RPMI8226 (cell line): ENCODE results near the gene PBXIP1.

Experiments used
- DNase-seq: peaks from one replicate; pipeline ENCODE4 v3.0.0-alpha.2; 2015

PBXIP1 gene

DNA sequence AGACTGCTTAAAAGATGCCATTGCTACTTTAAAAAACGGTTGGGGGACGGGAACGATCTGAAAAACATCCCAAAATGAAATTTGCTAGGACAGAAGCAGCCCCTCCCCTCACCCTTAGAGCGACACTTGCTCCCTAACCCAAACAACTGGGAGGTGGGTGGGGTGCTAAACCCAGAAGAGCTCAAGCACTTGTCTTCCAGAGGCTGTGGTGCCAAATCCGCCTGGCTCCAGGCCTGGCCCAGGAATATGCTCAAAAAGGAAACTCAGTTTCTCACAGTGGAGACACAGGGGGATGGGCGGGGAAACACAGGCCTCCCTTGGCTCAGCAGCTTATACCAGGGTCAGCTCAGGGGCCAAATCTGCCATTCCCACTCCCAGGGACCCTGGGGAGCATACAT is 644 bp upstream of the PBXIP1 start:
- no peak for DNase-seq

DNA sequence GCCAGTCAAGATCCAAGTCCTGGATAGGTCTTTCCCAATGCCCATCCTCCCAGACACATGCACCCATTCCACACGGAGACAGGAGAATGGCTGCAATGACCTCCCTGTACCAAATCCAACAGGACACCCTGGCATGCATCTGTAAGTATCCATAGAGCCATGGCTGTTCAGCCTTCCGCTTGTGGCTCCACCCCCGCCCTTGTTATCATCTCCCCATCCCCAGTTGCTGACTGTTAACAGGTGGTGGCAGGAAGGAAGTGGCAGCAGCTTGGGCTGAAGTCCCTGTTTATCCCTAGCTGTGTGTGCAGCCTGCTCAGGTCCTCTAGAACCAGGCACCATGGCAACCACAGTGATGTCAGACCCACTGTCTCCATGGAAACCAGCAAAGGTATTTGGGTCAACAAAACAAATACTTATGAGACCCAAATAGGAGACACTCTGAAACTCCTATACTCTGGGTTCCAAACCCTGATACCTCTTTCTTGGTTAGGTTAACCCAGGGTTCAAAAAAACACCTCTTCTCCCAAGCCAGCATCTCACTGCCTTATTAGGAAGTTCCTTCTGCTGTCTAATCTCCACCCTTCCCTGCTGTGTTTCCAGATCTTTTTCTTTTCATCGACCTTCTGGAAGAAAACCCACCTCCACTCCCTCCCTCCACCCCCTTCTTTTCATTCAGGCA is 721 bp downstream of the PBXIP1 start:
- DNase-seq: peak; percentile 94

DNA sequence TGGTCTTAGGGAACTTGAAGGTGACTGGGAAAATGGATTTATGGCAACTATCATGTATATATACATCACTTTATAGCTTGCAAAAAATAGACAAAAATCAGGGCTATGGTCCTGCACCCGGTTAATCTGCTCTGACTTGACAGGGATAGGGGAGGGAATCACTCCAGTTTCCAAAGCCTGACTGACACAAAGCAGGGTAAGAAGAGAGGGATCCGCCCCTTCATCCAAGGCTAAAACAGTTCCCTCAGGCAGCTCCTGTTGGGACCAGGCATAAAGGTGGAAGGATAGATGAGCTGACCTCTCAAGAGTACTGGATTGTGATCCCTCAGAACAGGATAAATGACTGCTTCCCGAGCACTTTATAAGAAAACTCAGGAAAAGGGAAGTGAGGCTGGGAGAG is 1.4 kb downstream of the PBXIP1 start:
- DNase-seq: no peak

DNA sequence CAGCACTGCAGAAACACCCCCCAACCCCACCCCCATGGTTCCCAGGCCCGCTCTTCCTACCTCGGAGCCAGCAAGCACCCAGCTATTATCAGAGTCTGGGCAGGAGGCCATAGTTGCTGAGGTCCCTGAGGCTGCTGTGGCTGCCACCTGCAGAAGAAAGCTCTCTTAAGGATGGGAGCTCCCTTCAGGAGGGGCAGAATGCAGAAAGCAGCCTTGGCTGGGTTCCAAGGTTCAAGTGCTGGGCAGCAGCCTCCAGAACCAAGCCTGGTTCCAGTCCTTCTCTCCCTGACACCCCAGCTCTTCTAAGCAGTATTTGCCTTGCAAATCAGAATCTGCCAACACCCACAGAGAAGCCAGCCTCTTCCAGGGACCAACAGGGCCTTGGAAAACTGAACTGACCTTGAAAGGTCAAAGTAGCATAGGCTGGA is 2.3 kb downstream of the PBXIP1 start:
- DNase-seq: peak; percentile 83

DNA sequence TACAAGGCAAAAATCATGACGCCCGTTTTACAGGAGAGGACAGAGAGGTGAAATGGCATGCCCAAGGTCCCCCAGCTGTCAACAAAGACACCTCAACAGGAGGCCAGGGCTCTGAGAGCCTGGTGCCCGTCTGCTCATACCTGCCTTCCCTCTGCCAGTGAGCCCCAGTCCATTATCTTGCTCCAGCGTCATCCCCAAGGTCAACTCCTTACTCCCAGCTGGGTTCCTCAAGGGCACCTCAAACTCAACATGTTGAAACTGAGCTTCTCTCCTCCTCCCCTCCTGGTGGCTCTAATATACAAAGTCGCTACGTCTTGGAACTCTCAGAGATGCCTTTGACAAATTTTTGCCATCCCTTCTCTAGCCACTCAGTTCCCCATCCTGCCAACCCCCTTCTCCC is 3.2 kb downstream of the PBXIP1 start:
- no peak for DNase-seq

DNA sequence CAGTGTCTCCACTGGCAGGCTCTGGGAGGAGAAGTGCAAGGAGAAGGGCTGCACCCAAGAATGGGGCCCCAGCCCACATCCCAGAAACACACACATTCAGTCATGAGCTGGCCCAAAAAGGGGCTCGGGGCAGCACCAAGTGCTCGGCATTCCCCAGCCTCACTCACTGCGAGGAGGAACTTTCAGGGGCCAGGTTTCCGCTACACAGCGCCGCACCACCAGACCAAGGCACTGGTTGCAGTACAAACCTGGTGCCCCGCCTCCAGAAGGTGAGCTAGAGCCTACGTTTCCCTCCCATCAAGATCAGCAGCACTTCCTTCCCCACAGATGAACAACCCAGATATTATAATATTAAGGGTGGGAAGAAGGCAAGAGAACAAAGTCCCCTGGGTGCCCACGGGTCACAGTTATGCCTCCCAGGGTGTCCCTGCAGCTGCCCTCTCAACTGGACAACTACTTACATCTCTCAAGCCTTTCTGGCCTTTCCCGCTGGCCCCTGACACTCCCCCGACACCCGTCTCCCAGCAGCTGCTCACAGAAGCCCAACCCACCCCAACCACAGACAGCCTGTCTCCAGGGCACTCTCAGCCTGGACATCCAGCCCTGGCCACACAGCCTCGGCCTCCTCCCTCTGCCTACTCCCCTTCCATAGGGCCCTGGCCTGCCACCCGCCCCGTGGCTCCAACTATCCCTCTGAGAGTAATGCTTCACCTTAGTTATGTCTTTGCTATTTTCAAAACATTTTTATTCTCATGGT is 3.8 kb downstream of the PBXIP1 start:
- no peak for DNase-seq

DNA sequence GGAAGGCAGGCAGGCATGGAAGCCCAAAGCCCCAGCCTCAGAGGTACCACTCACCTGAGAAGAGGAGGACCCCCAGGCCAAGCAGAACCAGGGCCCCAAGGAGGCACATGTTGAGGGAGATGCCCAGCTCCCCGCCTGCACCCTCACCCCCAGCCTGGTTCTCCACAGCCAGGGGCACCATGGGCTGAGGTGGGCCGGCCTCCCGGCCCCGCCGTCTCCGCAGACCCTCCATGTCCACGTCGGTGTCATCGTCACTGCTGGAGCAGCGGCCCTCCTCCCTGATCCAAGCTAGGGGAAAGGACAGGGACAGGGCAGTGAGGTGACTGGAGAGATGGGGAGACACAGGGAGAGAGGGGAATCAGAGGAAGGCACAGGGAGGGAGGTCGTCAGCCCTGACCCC is 7.8 kb downstream of the PBXIP1 start:
- no peak for DNase-seq

DNA sequence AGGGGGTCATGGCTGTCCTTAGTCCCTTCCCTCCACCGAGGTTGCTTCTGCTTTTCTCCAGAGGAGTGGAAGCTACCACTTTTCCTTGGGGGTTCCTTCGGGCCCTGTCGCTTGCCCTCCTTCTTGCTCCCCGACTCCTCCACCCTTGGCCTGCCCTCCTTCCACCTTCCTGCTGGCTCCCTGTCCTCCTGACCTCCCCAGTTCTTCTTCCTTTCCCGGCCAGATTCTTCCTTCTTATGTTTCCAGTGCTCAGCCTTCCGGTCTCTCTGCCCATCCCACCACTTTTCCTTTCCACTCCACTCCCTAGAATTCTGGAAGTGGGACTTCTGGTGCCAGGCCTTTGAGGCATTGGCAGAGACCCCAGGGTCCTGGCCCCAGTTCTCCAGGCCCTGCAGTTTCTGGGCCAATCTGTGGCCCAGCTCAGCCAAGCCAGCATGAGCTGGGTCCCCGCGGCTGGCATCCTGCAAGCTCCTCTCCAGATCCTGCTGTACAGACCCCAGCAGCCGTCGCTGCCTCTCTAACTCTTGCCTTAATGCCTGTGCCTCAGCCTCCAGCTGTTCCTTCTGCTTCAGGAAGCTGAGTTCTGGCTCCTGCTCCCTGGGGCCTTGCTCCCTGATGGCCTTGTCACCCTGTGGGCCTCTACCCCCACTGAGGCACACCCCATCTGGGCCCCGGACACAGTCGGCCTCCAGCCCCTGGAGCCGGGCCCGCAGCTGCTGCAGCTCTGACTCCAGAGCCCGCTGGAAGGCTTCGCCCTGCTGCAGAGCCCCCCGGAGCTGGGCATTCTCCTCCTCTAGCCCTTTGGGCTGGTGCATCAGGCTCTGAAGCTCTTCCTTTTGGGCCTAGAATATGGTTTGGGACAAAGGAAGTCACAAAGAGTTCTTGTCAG is 9.7 kb downstream of the PBXIP1 start:
- no peak for DNase-seq

DNA sequence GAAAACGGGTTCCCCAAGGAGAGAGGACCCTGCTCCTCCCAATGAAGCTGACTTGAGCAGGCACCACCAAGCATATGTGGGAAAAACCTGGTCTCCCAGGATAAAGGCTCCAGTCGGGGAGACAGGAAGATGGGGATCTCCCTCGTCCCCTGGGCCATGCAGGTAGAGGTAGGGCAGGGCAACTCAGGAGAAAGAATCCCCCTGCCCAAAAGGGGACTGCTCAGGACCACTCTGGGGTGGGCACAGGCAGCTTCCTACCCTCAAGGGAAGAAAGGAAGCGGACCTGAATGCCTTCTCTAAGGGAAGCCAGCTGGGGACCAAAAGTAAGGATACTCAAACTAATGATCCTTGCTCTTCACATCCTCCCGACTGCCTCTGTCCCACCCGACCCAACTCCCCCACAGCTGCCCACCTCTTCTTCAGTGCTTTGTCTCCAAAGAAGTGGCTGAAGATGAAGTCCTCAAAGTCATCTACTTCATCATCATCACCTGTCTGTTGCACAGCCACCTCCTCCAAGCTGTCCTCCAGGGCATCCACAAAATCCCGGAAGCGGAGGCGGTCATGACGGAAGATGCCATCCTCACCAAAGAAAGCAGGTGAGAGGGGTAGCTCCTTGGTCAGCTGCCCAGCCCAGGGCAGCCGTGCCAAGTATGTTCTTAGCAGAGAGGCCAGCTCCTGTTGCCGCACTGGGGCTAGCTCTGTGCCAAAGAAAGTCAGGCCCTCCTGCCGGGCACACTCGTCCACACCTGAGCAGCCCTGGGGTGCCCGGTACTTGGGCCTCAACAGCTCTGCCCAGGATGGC is 10.5 kb downstream of the PBXIP1 start:
- DNase-seq: no peak

DNA sequence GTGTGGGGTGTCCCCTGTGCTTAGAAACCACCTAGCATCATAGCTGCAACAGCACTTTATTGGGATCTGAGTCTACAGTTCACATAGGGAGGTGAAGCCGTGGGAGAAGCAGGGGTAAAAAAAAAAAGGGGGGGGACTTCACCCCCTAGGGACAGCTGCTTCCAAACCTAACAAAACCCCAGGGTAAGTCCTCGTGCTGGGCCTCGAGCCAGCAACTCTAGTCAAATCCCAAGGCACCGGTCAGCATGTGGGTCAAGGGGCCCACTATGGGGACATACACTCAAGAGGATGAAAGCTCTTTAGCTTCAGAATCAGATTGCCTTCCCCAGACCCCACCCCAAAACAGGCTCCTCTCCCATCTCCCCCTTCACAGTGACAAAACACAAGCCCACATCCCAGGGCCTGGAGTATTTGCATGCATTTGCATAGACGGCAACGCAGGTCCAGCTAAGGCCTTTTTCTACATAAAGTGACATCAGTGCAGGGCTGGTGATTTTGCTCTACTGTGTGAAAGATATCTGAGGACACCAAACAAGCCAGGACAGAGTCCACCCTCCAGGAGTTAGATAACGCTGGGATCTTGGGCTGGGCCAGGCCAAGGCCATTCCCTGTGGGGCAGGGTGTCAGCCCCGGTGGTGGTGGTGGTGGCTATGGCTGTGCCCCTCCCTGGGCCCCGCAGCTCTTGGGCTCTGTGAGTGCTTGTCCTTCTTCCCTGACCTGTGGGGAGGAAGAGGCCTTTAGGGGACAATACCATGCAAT is 11.3 kb downstream of the PBXIP1 start:
- peak; percentile 37 for DNase-seq

DNA sequence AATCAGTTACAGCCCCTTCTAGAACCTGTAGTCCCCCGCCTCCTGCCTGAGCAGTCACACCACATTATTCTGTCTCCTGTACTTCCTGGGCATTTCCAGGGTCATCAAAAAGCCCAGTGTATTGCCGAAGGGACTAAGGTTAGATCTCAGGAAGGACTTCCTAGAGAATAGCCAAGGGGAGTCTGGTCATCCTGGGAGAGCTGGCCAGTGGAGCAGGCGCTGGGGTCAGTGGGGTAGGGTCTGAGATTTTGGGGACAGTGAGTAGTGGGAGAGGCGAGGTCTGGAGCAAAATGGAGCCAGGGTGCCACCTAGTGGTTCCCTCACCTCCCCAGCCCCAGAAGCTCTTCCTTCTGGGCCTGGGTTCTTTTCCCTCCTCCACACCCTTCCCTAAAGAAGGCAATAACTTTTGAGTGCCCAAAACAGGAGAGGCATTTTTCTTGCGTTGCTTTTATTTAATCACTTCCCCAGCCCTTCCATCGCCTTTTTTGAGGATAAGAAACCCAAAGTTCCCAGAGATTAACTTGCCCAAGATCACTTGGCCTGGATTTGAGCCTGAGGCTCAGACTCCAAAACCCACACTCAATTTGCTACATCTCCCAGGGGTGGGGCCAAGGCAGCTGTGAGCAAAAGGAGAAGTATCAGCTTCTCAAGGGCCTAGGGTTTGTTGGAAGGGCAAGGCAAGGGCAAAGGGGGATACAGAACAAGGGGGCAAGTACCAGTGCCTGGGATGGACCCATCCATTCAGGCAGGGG is 12.1 kb downstream of the PBXIP1 start:
- DNase-seq: peak; percentile 81

DNA sequence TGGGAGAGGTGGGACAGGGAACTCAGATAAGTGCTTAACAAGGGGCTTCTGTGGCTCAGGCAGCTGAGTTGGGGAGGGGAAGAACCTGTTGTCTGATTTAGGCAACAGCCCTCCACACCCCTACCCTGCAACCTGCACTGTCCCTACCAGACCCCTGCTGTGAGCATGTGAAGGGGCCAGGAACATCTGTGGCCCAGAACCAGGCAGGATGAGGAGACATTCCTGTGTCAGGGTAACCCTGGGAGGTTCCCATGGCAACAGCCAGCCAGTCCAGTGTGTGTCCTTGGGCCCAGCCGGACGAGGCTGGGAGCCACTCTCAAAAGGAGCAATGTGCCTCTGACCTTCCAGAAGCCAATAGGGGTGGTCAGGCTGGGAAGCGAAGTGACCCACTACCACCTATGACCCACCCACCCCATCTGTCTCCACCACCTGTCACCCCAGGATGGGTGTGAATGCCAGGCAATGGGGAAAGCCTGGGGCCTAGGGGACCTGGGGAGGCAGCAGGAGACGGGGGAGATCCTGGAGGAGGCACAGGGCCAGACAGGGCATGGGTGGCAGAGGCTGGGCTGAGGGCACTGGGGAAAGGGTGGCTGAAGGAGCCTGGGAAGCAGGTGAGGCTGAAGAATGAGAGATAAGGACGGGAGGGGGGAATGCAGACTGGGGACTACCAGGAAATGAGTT is 14.4 kb downstream of the PBXIP1 start:
- no peak for DNase-seq

DNA sequence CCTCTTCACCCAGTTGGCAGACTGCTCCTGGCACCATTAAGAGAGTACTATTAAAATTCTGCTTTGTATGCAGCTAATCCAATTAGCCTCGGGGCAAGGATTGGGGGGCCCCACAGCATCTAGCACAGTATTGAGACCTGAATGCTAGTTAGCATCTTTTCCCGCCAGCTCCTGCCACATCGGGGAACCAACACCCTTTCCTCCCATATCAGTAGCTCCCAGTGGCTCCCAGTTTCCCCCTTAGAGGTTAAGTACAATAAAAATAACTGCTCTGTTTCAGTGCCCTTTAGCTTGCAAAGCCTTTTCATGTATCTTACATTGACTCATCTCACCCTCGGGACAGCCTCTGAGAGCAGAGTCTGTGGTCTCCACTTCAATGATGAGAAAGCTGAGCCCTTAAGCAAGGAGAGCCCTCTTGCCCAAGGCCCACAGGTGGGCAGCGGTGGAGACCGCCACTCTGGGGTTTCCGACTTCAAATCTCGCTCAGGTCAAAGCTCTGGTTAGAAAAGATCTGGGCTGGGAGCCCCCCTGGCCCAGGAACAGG is 15.2 kb downstream of the PBXIP1 start:
- no peak for DNase-seq

DNA sequence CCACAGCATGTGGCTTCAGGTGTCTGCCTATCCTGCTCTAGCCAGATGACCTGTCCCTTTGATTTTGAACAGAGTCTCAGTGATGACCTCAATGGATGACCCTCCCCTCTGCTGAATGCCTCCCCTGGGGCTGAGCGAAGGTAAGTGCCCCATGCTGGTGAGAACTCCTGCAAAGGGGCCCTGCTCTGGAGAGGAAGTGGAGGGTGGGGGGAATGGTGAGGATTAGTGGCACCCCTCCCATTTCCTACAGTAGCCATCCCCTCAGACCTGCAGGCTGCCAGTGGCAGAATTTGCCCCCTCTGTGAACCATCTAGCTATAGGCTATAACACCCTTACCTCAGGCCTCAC is 15.7 kb downstream of the PBXIP1 start:
- no peak for DNase-seq

DNA sequence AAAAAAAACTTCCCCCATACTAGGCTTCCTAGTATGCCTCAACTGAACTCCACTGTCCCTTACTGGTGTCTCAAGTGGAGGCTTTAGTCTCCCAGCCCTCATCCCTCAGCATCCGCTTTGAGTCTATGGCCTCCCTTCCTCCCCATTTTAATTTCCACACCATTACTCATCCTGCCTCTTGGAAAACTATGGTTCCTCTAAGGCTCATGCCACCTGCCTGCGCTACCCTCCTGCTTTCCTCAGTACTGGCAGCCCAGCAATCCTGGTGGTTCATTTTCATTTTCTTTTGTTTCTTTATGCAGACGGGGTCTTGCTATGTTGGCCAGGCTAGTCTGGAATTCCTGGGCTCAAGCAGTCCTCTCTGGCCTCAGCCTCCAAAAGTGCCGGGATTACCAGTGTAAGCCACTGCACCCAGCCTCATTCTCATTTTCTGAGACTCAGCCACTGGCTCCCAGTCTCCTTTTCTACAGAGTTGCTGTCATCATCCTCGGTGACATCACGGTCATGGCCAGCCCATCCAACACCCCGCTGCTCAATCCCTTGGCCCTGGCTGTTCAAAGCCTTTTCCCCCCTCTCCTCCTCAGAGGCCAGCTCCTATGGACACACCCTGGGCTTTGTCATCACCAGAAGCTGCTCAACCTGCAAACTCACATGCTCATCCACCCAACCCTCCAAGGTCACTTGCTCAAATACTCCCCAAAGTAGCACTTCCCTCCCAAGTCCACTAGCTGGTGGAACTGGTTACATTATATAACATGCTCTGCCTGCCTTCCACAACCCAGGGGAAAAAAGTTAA is 17.1 kb downstream of the PBXIP1 start:
- DNase-seq: peak; percentile 38

DNA sequence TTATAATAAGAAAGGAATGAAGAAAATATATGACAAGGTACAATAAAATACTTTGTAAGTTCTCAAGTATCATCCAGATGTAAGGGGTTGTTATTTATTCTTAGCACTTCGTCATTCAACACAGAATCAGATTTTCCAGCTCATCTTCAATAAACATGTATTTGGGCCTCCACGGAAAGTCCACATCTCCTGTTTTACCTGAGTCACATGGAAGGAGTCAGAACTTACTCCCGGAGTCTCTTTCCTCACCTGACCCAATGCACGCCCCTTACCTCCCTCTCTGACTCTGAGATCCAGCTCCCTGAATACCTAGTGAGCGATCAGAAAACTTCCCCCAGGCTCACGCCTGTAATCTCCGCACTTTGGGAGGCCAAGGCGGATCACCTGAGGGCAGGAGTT is 17.9 kb downstream of the PBXIP1 start:
- no peak for DNase-seq

DNA sequence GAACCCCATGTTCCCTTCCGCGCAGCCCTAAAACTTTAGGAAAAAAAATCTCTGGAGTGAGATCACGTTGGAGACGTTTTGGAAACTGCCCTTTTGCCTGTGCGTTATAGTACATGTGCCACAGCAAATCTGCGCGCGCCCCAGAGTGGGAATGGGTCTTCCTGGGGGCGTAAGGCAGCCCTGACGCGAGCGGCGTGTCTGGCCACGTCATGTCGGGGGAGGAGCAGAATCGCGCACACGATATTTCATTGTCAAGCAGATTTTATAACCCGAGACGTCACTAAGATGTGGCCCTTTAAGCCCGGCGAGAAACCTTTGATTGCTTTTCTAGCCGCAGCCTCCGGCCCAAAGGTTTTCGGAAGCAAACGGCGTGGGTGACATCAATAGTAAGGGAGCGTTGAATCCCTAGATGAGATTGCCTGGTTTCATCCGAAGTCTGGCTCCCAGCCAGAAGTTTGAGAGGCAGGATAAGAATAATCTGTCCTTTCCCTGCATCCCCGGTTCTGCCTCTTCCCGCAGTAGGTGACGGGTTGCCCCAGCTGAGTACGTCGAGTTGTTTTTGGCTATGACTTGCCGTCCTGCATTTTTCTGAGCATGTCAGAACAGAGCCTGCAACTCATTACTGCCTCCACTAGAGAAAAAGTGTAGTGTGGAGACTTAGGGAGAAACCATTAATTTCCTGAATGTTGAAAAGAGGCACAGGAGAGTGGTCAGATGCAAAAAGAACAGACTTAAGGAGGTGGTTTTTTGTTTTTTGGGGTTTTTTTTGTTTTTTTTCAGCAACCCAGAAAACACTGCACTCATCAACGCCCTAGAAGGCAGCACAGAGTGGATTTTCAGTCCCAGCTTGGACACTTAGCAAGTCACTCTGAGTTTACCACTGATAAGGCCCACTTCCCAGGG is 18.6 kb downstream of the PBXIP1 start:
- peak; percentile 97 for DNase-seq

DNA sequence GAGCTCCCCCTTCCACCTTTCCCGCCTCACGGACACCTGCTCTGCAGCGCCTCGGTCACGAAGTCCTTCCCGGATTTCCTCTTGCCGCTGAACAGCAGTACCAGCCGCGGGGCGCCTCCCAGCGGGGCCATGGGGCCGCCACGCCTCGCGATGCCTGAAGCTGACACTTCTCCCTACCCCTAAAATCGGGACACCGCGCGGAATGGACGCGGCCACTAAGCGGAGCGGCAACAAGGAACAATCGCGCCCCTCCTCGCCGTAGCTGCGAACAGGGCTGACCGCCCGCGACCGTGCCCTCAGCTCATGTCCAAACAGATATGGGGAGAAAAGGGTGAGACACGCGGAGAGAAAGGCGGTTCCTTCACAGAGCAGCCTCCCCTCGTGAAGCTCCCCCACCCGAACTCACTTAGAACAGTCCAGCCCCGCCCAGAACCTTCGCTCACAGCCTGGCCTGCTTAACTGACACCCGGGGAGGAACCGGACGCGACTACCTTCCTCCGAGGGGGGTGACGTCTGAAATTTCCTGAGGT is 19.3 kb downstream of the PBXIP1 start, which contains the start of gene PMVK:
Gene PMVK (minus strand): TSS at position 165 of the 530 bp plus-strand sequence. CDS start 34 bp downstream, at position 131.
- DNase-seq: peak; percentile 99
